WERI-Rb-1 (cell line): ENCODE measurements around the gene PSMA5.
A peak's percentile ranks its signal among the peaks of the same experiment; 100 is the strongest.
"Not testable (repeated sequence)": the region's sequence is repeated elsewhere in the genome, so short reads cannot be mapped to it uniquely, and the experiment has no call there.

Experiments used
- DNase-seq: peaks from one replicate; pipeline ENCODE4 v3.0.0-alpha.2; 2020
- H3K27ac ChIP-seq: fragments of 250-450 bp; sonication (Bioruptor Pico); 2 replicates; pipeline ENCODE4 v1.5.1; 2020; ENCODE audit warnings: mild to moderate bottlenecking, moderate library complexity
- H3K27me3 ChIP-seq: fragments of 250-450 bp; sonication (Bioruptor Pico); 2 replicates; pipeline ENCODE4 v1.5.1; 2021; ENCODE audit warnings: mild to moderate bottlenecking, low read depth, moderate library complexity; ENCODE audit not compliant: insufficient read depth, severe bottlenecking
- H3K36me3 ChIP-seq: fragments of 250-450 bp; sonication (Bioruptor Pico); 2 replicates; pipeline ENCODE4 v1.5.1; 2020; ENCODE audit warnings: mild to moderate bottlenecking, moderate library complexity
- H3K4me3 ChIP-seq: 2 replicates; pipeline ENCODE4 v1.5.1; 2011; ENCODE audit warnings: low read depth, mild to moderate bottlenecking, control low read depth, low read length
- H3K9me3 ChIP-seq: fragments of 250-450 bp; sonication (Bioruptor Pico); 2 replicates; pipeline ENCODE4 v1.5.1; 2021; ENCODE audit warnings: mild to moderate bottlenecking, moderate library complexity; ENCODE audit not compliant: severe bottlenecking
- CTCF ChIP-seq: IDR thresholded peaks from 2 replicates; pipeline ENCODE4 v1.5.1; 2011; ENCODE audit warnings: low read depth, mild to moderate bottlenecking, control low read depth, inconsistent platforms, low read length

The PSMA5 gene

GRCh38 chr1:109396513-109396839 is 29.8 kb downstream of the PSMA5 start:
- H3K27ac ChIP-seq = no peak overlapping the region
- no peak for TF ChIP-seq CTCF
- H3K9me3 ChIP-seq = no peaks in the 10 kb centered on the region
- no peaks in the 10 kb centered on the region for H3K27me3 ChIP-seq
- H3K4me3 ChIP-seq = peak overlapping the region; percentile 74
- no peak for DNase-seq
- peaks cover 14% of the 10 kb centered on the region for H3K36me3 ChIP-seq

- TF ChIP-seq CTCF = no peak
- peaks cover 8% of the 10 kb centered on the region for H3K36me3 ChIP-seq
- peak overlapping the region; percentile 74; the same call in 1 of the 2 replicates for H3K4me3 ChIP-seq
- no peaks in the 10 kb centered on the region for H3K9me3 ChIP-seq
- no peaks in the 10 kb centered on the region for H3K27me3 ChIP-seq
- no peak overlapping the region for H3K27ac ChIP-seq
- DNase-seq = no peak
Observed at GRCh38 chr1:109395602-109396512, 30.4 kb downstream of the PSMA5 start.

- DNase-seq, H3K36me3 ChIP-seq, H3K9me3 ChIP-seq, H3K27me3 ChIP-seq, H3K4me3 ChIP-seq, H3K27ac ChIP-seq: not testable (repeated sequence)
Observed at GRCh38 chr1:109395282-109395599, 31.0 kb downstream of the PSMA5 start.

GRCh38 chr1:109394591-109395281 is 31.5 kb downstream of the PSMA5 start:
- no peak for TF ChIP-seq CTCF
- Histone ChIP-seq H3K27ac (no peak overlapping the region), H3K27me3 (no peaks in the 10 kb centered on the region), H3K36me3 (peaks cover 4% of the 10 kb centered on the region; the same call in 1 of the 2 replicates), H3K4me3 (no peak overlapping the region), H3K9me3 (no peaks in the 10 kb centered on the region)
- no peak for DNase-seq

GRCh38 chr1:109393617-109394233 is 32.5 kb downstream of the PSMA5 start:
- Histone ChIP-seq H3K9me3 (no peaks in the 10 kb centered on the region), H3K27ac (no peak overlapping the region), H3K36me3 (peaks cover 4% of the 10 kb centered on the region; the same call in 1 of the 2 replicates), H3K4me3 (no peak overlapping the region), H3K27me3 (no peaks in the 10 kb centered on the region)
- TF ChIP-seq CTCF = no peak
- DNase-seq = no peak

- no peaks in the 10 kb centered on the region for H3K27me3 ChIP-seq
- no peaks in the 10 kb centered on the region for H3K9me3 ChIP-seq
- H3K27ac ChIP-seq = no peak overlapping the region
- no peak for DNase-seq
- TF ChIP-seq CTCF = no peak
- H3K36me3 ChIP-seq = peaks cover 4% of the 10 kb centered on the region; the same call in 1 of the 2 replicates
- no peak overlapping the region for H3K4me3 ChIP-seq
Observed at GRCh38 chr1:109392788-109393616, 33.2 kb downstream of the PSMA5 start.
